Tibial nerve (tissue), 4 donors: ENCODE results near the gene POLR3H.

Experiments
- CTCF ChIP-seq, 5 experiments: fragments of 200-600 bp in 3 of 5; fragments of 450-650 bp in 2 of 5; sonication (generic) in 3 of 5; IDR thresholded peaks; one replicate each; pipeline ENCODE4 v1.5.1; 2016 to 2019; ENCODE audit warnings: antibody characterized with exemption in 5 of 5, mild to moderate bottlenecking in 3 of 5, moderate library complexity in 2 of 5
- EP300 ChIP-seq, 2 donors: sonication (generic); formaldehyde crosslinking; IDR thresholded peaks; one replicate each; pipeline ENCODE4 v1.6.1; 2017; ENCODE audit warnings: antibody characterized with exemption in 2 of 2, mild to moderate bottlenecking in 1 of 2

GRCh38 chr22:41478891-41479521, 65.3 kb downstream of the POLR3H start:
- TF ChIP-seq CTCF (IDR thresholded peaks at IDR 0.05) (no peak), EP300 (IDR thresholded peaks at IDR 0.05) (peak; percentile 10 to 90)
